GM12878 (cell line): ENCODE data around the gene NDUFB2.

Experiments used
- CTCF ChIP-seq, 3 experiments: IDR thresholded peaks in 2 of 3; conservative IDR thresholded peaks in 1 of 3; 2 replicates each; pipeline ENCODE4 v1.5.1; 2011; ENCODE audit warnings: low read depth in 3 of 3, low read length in 3 of 3, mild to moderate bottlenecking in 3 of 3, control low read depth in 2 of 3, moderate library complexity in 2 of 3, inconsistent platforms in 1 of 3, mixed read lengths in 1 of 3; ENCODE audit not compliant: control insufficient read depth in 2 of 3, insufficient read depth in 1 of 3; ENCODE audit errors: extremely low read depth in 1 of 3
- MXI1 ChIP-seq: fragments of 150-350 bp; IDR thresholded peaks from 2 replicates; pipeline ENCODE4 v1.6.1; 2011; ENCODE audit warnings: low read depth, mild to moderate bottlenecking, inconsistent platforms, low read length, improper control_type of control experiment
- POLR2A ChIP-seq: IDR thresholded peaks from 2 replicates; pipeline ENCODE4 v1.6.1; 2011; ENCODE audit warnings: low read depth, mild to moderate bottlenecking, low read length
- POLR2AphosphoS5 ChIP-seq: IDR thresholded peaks from 2 replicates; pipeline ENCODE4 v1.6.1; 2011; ENCODE audit warnings: mild to moderate bottlenecking, low read length, inconsistent platforms
- TARDBP ChIP-seq: IDR thresholded peaks from 2 replicates; pipeline ENCODE4 v1.6.1; 2016; ENCODE audit warnings: borderline replicate concordance

- TF ChIP-seq TARDBP: no peak
- no peak for TF ChIP-seq POLR2A
- no peak for TF ChIP-seq MXI1
- TF ChIP-seq POLR2AphosphoS5: no peak
- TF ChIP-seq CTCF (IDR thresholded peaks at IDR 0.05 in 2 of 3, conservative IDR thresholded peaks at IDR 0.05 in 1 of 3; ENCODE audit: control insufficient read depth in 2 of 3, extremely low read depth in 1 of 3, insufficient read depth in 1 of 3, low read depth in 3 of 3, low read length in 3 of 3): no peak
Measured at GRCh38 chr7:140707132-140707531, 10.6 kb downstream of the NDUFB2 start.
